GM12801 (cell line): Measurements from ENCODE around the gene MDC1.

Source experiments
- CTCF ChIP-seq: IDR thresholded peaks from one replicate; pipeline ENCODE4 v1.5.1; 2011; ENCODE audit warnings: control low read depth; ENCODE audit not compliant: insufficient read length; ENCODE audit errors: extremely low read depth

Gene MDC1

GRCh38 chr6:30747902-30748769, 31.1 kb upstream of the MDC1 start:
- no peak for TF ChIP-seq CTCF

- no peak for TF ChIP-seq CTCF
Observed at GRCh38 chr6:30747300-30747687, 30.2 kb upstream of the MDC1 start.

GRCh38 chr6:30744054-30744805, 27.1 kb upstream of the MDC1 start, which contains the start of gene IER3:
IER3 (minus strand) TSS chr6:30744547; CDS start chr6:30744518, 29 bp downstream.
- no peak for TF ChIP-seq CTCF

- no peak for TF ChIP-seq CTCF
Observed at GRCh38 chr6:30743099-30744053, 26.3 kb upstream of the MDC1 start.

GRCh38 chr6:30742316-30743098, 25.4 kb upstream of the MDC1 start, which contains the start of gene FLOT1:
FLOT1 (minus strand) TSS chr6:30742687; CDS start chr6:30742189, 498 bp downstream.
- TF ChIP-seq CTCF: no peak

GRCh38 chr6:30741789-30742315, 24.8 kb upstream of the MDC1 start:
- TF ChIP-seq CTCF: no peak
